IPS-18c (cell line): ENCODE data around the gene ADGRB3.
"Not testable (repeated sequence)": the region's sequence is repeated elsewhere in the genome, so short reads cannot be mapped to it uniquely, and the experiment has no call there.

ENCODE experiments used
- H3K4me3 ChIP-seq: 2 replicates; pipeline ENCODE4 v1.7.0; 2013; ENCODE audit warnings: low read depth, mild to moderate bottlenecking, low read length, moderate library complexity; ENCODE audit not compliant: insufficient read depth
- H3K9me3 ChIP-seq: one replicate; pipeline ENCODE4 v1.6.1; 2013; ENCODE audit warnings: mild to moderate bottlenecking, low read length, moderate library complexity; ENCODE audit not compliant: control insufficient read depth, insufficient read depth

ADGRB3 gene

DNA sequence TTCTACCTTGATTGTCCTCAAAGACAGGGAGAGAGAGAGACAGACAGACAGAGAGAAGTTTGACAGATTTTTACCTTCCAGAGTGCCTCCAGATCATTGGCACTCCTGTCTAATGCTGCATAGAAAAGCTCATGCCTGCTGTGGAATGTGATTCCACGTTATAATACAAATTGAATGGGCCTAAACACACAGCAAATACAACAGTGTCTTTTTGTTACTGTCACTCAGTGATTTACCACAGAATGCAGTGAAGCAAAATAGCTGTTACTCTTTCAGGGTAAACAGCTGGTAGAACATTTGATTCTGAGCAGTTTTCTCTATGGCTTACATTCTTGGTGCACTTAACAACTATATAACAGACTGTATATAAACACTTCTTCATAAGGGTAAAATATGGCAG lies 603.0 kb downstream of the ADGRB3 start:
- Histone ChIP-seq H3K9me3 (no peaks in the 10 kb centered on the region), H3K4me3 (no peak overlapping the region)

DNA sequence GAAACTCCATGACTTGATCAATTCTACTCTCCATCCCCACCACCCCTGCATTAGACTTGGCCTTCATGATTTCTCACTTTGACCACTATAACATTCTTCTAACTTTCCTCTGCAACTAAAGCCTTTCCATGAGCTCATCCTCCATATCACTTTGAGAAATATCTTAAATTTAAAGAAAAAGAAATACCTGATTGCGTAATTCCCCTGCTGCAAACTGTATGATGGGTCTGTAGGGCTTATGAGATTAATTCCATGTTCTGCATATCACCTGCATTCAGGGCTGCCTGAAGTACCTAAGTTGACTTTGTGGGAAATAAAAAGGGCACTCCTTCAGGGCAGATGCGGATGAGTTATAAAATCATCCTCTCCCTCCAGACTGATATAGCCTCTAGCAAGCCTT lies 611.9 kb downstream of the ADGRB3 start:
- Histone ChIP-seq H3K4me3 (no peak overlapping the region), H3K9me3 (no peaks in the 10 kb centered on the region)

DNA sequence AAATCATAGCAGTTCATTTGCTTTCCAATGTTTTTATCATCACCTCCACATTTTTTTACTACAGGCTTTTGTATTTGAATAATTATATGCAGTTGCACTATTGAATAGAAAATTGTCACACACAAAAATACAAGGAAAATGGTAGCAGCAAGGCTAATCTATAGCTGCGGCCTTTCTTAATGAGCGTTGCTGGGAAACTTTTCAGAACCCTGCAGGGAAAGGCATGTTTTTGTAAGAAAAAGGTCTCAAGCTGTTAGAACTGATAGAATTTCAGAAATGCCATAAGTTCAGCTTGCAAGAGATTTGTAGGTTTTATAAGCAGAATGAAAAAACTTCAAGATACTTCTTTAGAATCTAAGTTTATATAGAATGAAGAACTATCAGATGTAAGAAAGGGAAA lies 625.9 kb downstream of the ADGRB3 start:
- H3K9me3 ChIP-seq = no peaks in the 10 kb centered on the region

DNA sequence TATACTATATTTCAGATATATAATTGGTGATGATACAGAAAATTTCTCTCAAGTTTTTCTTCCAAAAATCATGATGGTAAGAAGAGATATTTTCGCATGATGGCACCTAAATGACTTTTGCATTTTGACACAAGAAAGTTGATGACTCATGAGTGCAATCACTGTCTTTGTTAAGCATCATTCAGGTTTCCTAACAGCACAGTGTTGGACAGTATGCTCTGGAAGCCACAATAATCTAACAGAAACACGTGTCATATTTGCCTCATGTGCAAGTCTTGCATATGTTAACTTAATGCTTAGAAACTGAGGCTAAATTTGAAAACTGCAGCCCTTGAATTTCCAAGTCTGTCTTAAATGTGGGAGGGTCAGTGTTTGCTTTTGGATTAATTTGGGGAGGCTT lies 628.2 kb downstream of the ADGRB3 start:
- Histone ChIP-seq H3K4me3 (no peak overlapping the region), H3K9me3 (no peaks in the 10 kb centered on the region)

More for the DNA sequence above, 625.9 kb downstream of the ADGRB3 start:
- H3K4me3 ChIP-seq = no peak overlapping the region

DNA sequence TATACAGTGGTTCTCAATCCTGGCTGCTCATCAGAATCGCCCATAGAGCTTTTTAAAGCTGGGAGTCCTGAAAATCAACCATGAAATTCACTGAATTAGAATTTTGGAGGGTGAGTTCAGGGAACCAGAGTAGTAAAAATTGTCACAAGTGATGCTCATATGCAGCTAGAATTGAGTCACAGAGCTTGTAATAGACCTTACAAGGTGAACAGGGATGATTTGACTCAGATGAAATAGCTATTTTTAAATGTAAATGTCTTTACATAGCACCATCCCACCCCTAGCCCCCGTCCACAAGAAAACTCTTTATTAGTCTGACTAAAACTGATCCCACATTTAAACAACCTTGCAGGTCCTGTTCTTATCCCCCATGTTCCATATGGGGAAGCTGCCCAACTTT lies 630.0 kb downstream of the ADGRB3 start:
- Histone ChIP-seq H3K4me3 (no peak overlapping the region), H3K9me3 (no peaks in the 10 kb centered on the region)

DNA sequence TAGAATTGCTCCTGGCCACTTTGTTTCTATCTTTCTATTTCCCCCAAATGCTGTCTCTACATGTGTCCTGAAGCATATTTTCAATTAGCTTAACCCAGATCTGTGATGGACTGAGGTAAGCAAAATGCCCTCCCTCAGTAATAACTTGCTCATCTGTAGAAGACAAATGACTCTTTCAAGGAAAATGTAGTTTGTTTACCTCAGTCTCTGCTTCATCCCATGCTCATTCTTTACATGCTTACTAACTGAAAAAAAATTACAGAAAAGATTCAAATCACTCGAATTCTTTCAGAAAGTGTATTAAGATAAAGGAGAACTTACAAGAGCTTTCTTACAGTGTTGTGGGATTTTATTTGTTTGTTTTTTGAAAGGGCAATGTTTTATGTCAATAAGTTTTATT lies 630.6 kb downstream of the ADGRB3 start:
- no peak overlapping the region for H3K4me3 ChIP-seq
- H3K9me3 ChIP-seq = no peaks in the 10 kb centered on the region

DNA sequence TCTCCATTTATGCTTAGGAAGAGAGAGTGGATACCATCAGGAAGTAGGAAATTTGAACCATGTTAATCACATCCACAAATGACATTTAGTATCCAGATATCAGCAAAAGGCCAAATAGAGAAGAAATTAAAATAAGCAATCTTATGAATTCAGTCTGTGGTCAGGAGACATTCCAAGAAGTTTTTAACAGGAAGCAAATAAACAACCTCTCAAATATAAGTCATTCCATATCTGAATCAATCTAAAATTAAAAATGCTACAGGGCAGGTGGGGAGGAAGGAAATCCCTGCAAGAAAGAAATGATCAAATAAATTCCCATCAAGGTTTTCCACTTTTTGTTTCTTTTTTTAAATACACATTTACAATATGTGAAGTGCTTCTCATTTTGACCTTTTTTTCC lies 641.1 kb downstream of the ADGRB3 start:
- H3K9me3 ChIP-seq = no peaks in the 10 kb centered on the region
- H3K4me3 ChIP-seq = no peak overlapping the region

DNA sequence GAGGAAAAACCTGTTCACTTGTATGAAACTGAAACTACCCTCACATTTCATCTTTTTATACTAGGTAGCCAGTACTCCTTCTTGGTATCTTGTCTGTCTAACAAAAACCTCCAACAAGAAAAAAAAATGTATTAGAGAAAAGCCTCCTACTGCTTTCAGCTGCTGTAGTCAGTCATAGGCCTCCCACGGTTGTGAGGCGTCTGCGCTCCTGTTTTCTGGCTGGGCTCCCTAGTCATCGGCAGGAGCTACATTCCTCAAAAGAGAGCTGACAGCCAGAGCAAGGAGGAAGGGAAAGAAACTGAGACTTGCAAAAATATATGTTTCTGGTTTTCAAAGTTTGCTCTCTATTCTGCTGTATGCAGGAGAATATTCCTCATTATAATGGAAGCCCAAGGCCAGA lies 644.7 kb downstream of the ADGRB3 start:
- peaks cover 2% of the 10 kb centered on the region for H3K9me3 ChIP-seq
- H3K4me3 ChIP-seq = no peak overlapping the region

DNA sequence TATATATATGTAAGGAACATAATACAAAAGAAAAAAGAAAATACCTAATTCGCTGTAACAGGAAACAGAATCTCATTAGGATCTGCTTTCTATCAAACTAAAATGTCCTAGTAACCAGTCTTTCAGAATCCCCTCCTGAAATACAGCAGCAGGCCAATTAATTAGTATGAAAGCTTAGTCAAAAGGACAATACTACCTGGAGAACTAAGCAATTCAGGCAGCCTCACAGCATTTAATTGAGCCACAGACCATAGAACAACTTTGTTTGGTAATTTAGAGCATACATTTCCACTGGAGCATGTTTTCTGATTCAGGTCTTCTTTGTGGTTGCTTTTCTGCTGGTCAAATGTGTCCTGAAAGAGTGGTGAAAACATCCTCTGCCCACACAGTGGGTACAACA lies 645.8 kb downstream of the ADGRB3 start:
- peaks cover 2% of the 10 kb centered on the region for H3K9me3 ChIP-seq
- no peak overlapping the region for H3K4me3 ChIP-seq

DNA sequence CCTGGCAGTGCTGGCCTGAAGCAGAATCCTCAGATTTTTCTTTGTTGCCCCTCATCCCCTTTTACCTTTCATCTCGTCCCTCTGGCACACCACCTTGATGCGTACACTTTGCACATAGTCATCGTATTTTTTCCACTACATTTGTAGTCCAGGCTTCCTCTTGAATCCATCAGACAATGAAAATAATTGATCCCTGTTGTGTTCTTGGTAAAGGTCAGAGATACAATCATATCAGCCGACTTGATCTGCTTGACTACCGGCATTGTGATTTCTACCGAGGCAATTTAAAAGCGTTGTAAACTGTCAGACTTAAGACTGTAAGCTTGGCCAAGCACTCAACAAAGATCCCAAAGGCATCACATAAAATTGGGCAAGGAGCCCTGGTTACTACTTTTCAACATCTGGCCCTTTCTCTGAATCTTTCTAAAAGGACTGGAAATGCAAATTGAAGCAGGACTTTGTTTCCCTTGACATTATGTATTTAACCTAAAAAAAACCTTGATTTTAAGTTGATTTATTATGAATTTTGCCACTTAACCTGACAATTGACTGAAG lies 649.2 kb downstream of the ADGRB3 start:
- Histone ChIP-seq H3K9me3 (peaks cover 2% of the 10 kb centered on the region), H3K4me3 (no peak overlapping the region)

DNA sequence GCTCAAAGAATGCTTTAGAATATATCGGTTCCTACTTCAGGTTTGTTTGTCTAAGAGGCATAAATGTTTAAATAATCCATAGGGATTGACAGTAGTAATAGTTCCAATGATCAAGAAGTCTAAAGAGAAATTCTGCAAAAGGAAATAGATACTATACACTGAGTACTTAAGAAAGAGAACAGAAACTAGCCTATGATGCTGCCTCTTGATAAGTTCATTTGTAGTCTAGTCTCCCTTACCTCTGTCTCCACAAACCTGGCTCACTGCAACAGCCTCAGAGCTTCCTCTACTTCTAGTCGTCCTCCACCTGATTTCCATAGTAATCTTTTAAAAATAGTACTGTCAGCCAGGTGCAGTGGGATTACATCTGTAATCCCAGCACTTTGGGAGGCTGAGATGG lies 650.0 kb downstream of the ADGRB3 start:
- Histone ChIP-seq H3K9me3 (peaks cover 2% of the 10 kb centered on the region), H3K4me3 (no peak overlapping the region)

DNA sequence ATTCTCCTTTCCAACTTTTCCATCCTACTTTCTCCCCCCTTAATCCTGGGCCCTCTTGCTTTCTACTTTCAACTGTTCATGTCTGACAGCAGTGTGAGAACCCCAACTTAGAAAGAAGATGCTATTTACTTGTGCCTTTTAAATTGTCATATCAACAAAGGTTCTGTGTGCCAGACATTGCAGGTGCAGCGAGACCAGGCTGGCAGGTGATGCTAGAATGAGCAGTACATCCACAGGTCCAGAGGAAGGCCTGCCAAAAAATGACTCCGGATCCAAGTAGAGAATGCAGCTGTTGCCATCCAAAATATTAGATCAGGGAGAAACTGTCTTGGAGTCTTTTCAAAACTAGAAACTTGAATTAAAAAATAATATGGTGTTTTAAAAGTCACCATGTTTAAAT lies 651.2 kb downstream of the ADGRB3 start:
- peaks cover 2% of the 10 kb centered on the region for H3K9me3 ChIP-seq
- H3K4me3 ChIP-seq = no peak overlapping the region

DNA sequence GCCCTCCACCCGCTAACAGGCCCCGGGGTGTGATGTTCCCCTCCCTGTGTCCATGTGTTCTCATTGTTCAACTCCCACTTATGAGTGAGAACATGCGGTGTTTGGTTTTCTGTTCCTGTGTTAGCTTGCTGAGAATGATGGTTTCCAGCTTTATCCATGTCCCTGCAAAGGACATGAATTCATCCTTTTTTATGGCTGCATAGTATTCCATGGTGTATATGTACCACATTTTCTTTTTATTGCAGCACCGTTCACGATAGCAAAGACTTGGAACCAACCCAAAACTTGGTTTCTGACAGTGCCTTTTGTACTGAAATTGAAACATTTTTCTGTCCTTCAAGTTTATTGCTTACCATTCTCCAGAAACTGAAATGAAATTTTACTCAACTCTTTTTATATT lies 653.1 kb downstream of the ADGRB3 start:
- not testable (repeated sequence) for H3K9me3 ChIP-seq

DNA sequence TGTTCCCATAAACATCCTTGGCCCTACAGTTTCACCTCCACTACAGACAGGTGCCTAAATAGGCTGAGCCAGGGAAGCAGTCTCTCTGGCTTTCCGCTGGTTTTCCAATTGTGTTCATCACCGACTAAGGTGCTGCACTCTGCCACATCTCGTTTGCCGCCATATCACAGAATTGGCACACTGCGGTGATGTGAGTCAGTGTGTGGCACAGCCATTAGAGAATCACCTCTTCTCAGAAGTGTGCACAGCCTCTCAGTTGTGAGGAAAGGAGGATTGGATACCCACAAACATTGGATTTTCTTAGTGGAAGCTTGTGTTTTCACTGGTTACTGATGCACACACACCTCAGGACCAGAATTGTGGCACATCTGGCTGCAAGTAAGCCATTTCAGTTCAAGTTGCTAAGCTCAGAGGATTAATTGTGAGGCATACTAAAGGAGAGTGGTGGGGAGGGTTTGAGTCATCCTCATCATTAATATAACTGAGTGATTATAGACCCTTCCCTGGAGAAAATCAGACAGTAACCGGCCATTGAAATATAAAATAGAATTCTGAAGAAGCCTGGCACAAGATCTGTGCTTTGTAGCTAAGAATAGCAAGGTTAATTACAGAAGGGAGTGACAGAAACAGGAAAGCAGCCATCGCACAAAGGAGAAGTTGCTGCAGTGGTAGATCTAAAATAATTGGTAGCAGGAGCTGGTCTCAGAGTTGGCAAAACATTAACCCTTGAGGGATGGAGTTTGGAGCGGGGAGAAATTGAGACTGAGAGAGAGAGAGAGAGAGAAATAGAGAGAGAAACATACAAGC lies 654.8 kb downstream of the ADGRB3 start:
- Histone ChIP-seq H3K9me3 (no peaks in the 10 kb centered on the region), H3K4me3 (no peak overlapping the region)

More for the DNA sequence above, 653.1 kb downstream of the ADGRB3 start:
- not testable (repeated sequence) for H3K4me3 ChIP-seq

DNA sequence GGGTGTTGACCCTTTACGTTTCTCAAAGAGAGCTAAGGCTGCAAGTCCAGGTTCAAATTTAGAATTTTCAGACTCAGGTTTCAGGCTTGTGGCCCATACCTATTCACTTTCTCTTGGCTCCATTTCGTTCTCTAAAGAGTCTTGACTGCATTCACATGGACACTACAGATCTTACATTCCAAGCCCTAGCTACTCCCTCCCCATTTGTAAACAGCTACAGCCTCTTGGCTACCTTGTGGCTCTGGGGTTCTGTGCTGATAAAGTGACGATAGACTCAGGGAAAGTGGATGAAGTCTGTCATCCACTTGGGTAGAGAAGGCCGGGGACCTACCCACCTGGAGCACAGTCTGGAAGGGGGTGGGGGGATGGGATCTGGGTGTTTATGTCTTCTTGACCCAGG lies 658.4 kb downstream of the ADGRB3 start:
- Histone ChIP-seq H3K9me3 (no peaks in the 10 kb centered on the region), H3K4me3 (no peak overlapping the region)

DNA sequence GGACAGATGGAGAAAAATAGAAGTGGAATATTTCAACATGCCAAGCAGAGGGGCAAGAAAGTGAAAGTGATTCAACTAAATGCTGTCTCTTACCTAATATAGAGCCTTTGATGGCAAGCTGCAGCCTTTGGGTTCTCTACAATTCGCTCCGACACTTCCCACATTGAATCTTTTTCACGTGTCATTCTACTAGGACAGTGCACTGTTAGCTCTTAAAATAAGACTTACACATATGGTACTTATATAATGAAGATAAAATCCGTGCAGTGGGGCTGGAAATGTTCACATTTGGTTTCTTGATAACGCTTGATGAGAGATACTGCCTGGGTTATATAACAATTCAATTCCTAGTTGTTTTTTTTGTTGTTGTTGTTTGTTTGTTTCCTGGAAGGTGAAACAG lies 659.3 kb downstream of the ADGRB3 start:
- H3K4me3 ChIP-seq = no peak overlapping the region
- no peaks in the 10 kb centered on the region for H3K9me3 ChIP-seq

DNA sequence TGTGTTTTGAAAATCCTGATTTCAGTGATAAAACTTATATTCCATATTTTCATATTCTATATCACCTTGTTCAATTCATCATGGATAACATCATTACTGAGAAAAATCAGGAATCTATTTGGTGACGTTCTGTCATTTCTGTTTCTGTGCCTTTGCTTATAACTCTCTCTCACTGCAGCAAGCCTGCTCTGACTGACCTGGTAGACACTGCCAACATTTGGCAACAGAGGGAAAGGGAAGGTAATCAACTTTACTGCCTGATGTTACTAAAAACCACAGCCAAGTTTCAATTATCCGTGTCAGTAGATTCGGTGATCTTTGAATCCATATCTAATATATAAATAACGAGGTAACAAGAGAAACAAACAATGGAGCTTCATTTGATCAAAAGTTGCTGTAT lies 659.8 kb downstream of the ADGRB3 start:
- Histone ChIP-seq H3K4me3 (no peak overlapping the region), H3K9me3 (no peaks in the 10 kb centered on the region)

DNA sequence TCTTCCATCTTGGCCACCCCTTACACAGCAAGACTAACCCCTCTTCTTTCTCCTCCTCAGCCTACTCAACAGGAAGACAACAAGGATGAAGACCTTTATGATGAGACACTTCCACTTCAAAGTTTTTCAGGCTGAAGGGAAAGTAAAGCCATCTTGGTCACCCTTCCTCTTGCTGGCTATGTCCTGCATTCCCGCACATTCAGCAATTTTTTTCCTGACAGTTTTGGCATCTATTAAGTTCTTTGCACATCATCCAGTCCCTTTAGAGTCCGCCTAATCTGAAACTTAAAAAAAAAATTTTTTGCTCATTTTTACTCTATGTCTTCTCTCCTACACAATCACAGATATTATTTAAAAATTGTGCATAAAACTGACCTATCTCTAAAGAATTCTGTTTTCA lies 668.3 kb downstream of the ADGRB3 start:
- Histone ChIP-seq H3K4me3 (no peak overlapping the region), H3K9me3 (no peaks in the 10 kb centered on the region)

DNA sequence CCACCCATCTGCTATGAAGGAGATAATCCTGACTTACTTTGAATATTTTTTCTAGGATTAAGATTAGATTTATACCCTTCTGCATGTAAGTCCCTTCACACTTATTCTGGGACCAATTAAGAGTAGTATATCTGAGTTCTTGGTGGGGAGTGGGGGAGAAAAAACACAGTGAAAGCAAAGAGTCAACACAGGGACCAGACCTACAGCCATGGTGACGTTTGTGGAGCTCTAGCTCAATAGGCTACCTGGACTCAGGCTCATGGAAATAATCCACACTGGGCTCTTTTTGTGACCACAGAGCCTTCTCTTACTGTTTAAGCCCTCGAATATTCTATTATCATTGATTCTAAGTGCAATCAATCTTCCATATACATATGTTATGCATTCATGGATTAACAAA lies 670.4 kb downstream of the ADGRB3 start:
- H3K9me3 ChIP-seq = no peaks in the 10 kb centered on the region
- H3K4me3 ChIP-seq = no peak overlapping the region
